ENCODE measurements around the gene KLHL17.

KLHL17 gene

GRCh38 chr1:953524-954320 is 6.7 kb upstream of the KLHL17 start:
- no peaks in the 10 kb centered on the region for H4K20me1 ChIP-seq (ENCODE audit: insufficient read depth, low read length)
- H3K27me3 ChIP-seq (replicated peaks; ENCODE audit: insufficient read depth, low read length): no peaks in the 10 kb centered on the region
- no peak overlapping the region for H3K27ac ChIP-seq (ENCODE audit: low read length)
- DNase-seq: no peak
- no peaks in the 10 kb centered on the region for H3K9me2 ChIP-seq (replicated peaks; ENCODE audit: insufficient read depth, low read length)
- no peak overlapping the region for H3K9ac ChIP-seq (ENCODE audit: low read length)
- H3K4me1 ChIP-seq (ENCODE audit: low read length): 0 out of 2 replicates have a peak, but pooled peaks cover 6% of the 10 kb centered on the region
- no peak overlapping the region for H3K4me2 ChIP-seq (ENCODE audit: low read depth, low read length)
- H3K79me2 ChIP-seq (ENCODE audit: low read length): peaks cover 35% of the 10 kb centered on the region
- H3F3A ChIP-seq (ENCODE audit: insufficient read depth, low read length): no peaks in the 10 kb centered on the region
- no peaks in the 10 kb centered on the region for H3K9me3 ChIP-seq (replicated peaks; ENCODE audit: insufficient read depth, low read length)
- TF ChIP-seq EZH2phosphoT487 (IDR thresholded peaks at IDR 0.05; ENCODE audit: low read length) (no peak), CTCF (IDR thresholded peaks at IDR 0.05; ENCODE audit: low read length) (no peak), EZH2 (optimal IDR thresholded peaks at IDR 0.05; ENCODE audit: low read depth, low read length) (no peak)
- no peak overlapping the region for H2AFZ ChIP-seq (ENCODE audit: low read length)
- H3K36me3 ChIP-seq (replicated peaks; ENCODE audit: insufficient read depth, low read length): peaks cover 4% of the 10 kb centered on the region
- H3K4me3 ChIP-seq (ENCODE audit: low read length): no peak overlapping the region

GRCh38 chr1:954927-955326 is 5.5 kb upstream of the KLHL17 start:
- Histone ChIP-seq H3K4me1 (ENCODE audit: low read length) (0 out of 2 replicates have a peak, but pooled peaks cover 6% of the 10 kb centered on the region), H3K9me3 (replicated peaks; ENCODE audit: insufficient read depth, low read length) (no peaks in the 10 kb centered on the region), H4K20me1 (ENCODE audit: insufficient read depth, low read length) (no peaks in the 10 kb centered on the region), H3K4me2 (ENCODE audit: low read depth, low read length) (no peak overlapping the region), H3K36me3 (replicated peaks; ENCODE audit: insufficient read depth, low read length) (peaks cover 4% of the 10 kb centered on the region), H3K79me2 (ENCODE audit: low read length) (peaks cover 38% of the 10 kb centered on the region), H3K9me2 (replicated peaks; ENCODE audit: insufficient read depth, low read length) (no peaks in the 10 kb centered on the region), H2AFZ (ENCODE audit: low read length) (no peak overlapping the region), H3K27me3 (replicated peaks; ENCODE audit: insufficient read depth, low read length) (no peaks in the 10 kb centered on the region), H3K9ac (ENCODE audit: low read length) (no peak overlapping the region), H3K27ac (ENCODE audit: low read length) (no peak overlapping the region), H3F3A (ENCODE audit: insufficient read depth, low read length) (no peaks in the 10 kb centered on the region), H3K4me3 (ENCODE audit: low read length) (no peak overlapping the region)
- no peak for TF ChIP-seq EZH2 (optimal IDR thresholded peaks at IDR 0.05; ENCODE audit: low read depth, low read length)
- TF ChIP-seq CTCF (IDR thresholded peaks at IDR 0.05; ENCODE audit: low read length): no peak
- no peak for TF ChIP-seq EZH2phosphoT487 (IDR thresholded peaks at IDR 0.05; ENCODE audit: low read length)
- no peak for DNase-seq

- no peaks in the 10 kb centered on the region for H3K9me3 ChIP-seq (replicated peaks; ENCODE audit: insufficient read depth, low read length)
- no peak overlapping the region for H3K4me3 ChIP-seq (ENCODE audit: low read length)
- H3K9ac ChIP-seq (ENCODE audit: low read length): no peak overlapping the region
- no peak overlapping the region for H3K27ac ChIP-seq (ENCODE audit: low read length)
- DNase-seq: no peak
- H4K20me1 ChIP-seq (ENCODE audit: insufficient read depth, low read length): no peaks in the 10 kb centered on the region
- no peaks in the 10 kb centered on the region for H3F3A ChIP-seq (ENCODE audit: insufficient read depth, low read length)
- H3K79me2 ChIP-seq (ENCODE audit: low read length): peaks cover 38% of the 10 kb centered on the region
- H3K36me3 ChIP-seq (replicated peaks; ENCODE audit: insufficient read depth, low read length): peaks cover 4% of the 10 kb centered on the region; the same call in 1 of the 2 replicates
- H2AFZ ChIP-seq (ENCODE audit: low read length): no peak overlapping the region
- no peaks in the 10 kb centered on the region for H3K27me3 ChIP-seq (replicated peaks; ENCODE audit: insufficient read depth, low read length)
- 0 out of 2 replicates have a peak, but pooled peaks cover 6% of the 10 kb centered on the region for H3K4me1 ChIP-seq (ENCODE audit: low read length)
- no peak overlapping the region for H3K4me2 ChIP-seq (ENCODE audit: low read depth, low read length)
- H3K9me2 ChIP-seq (replicated peaks; ENCODE audit: insufficient read depth, low read length): no peaks in the 10 kb centered on the region
- TF ChIP-seq EZH2phosphoT487 (IDR thresholded peaks at IDR 0.05; ENCODE audit: low read length) (no peak), CTCF (IDR thresholded peaks at IDR 0.05; ENCODE audit: low read length) (no peak), EZH2 (optimal IDR thresholded peaks at IDR 0.05; ENCODE audit: low read depth, low read length) (no peak)
Measured at GRCh38 chr1:955474-955873, 4.9 kb upstream of the KLHL17 start.
